ENCODE data around the gene SRP68. TPM values are rescaled to one million over a fixed set of nuclear protein-coding genes. Genes with fewer than 3 reads are reported as not detected.

SRP68 gene
- total RNA-seq, 1 experiment from 2014 or later = 90.7 TPM

GRCh38 chr17:76121932-76122430 lies 49.7 kb upstream of the SRP68 start (continued):
- TF ChIP-seq ZNF512 (CRISPR knock-in tag; IDR thresholded peaks at IDR 0.05; ENCODE audit: borderline replicate concordance) = no peak
- TF ChIP-seq USF2 (CRISPR knock-in tag; IDR thresholded peaks at IDR 0.05) = no peak
- TF ChIP-seq E2F4 (CRISPR knock-in tag; IDR thresholded peaks at IDR 0.05; ENCODE audit: borderline replicate concordance, low read depth) = no peak
- TF ChIP-seq ZNF232 (CRISPR knock-in tag; IDR thresholded peaks at IDR 0.05) = 0 out of 2 replicates have a peak, but pooled peaks have one; percentile 59
- no peak for TF ChIP-seq SP1 (CRISPR knock-in tag; conservative IDR thresholded peaks at IDR 0.05)
- no peak for TF ChIP-seq ZNF281 (CRISPR knock-in tag; IDR thresholded peaks at IDR 0.05)
- TF ChIP-seq KAT7 (CRISPR knock-in tag; IDR thresholded peaks at IDR 0.05; ENCODE audit: borderline replicate concordance) = peak; percentile 60
- TF ChIP-seq AR (CRISPR knock-in tag; IDR thresholded peaks at IDR 0.05) = no peak
- peak; percentile 32; the same call in 1 of the 2 replicates for TF ChIP-seq FOXP1 (CRISPR knock-in tag; IDR thresholded peaks at IDR 0.05; ENCODE audit: borderline replicate concordance)
- no peak for TF ChIP-seq ERG (CRISPR knock-in tag; IDR thresholded peaks at IDR 0.05)
- TF ChIP-seq GTF2I (CRISPR knock-in tag; conservative IDR thresholded peaks at IDR 0.05) = no peak
- TF ChIP-seq ATF3 (CRISPR knock-in tag; conservative IDR thresholded peaks at IDR 0.05) = no peak
- TF ChIP-seq IRF1 (CRISPR knock-in tag; IDR thresholded peaks at IDR 0.05) = no peak
- TF ChIP-seq E2F5 (CRISPR knock-in tag; IDR thresholded peaks at IDR 0.05) = 0 out of 2 replicates have a peak, but pooled peaks have one; percentile 60
- TF ChIP-seq ELF4 (CRISPR knock-in tag; IDR thresholded peaks at IDR 0.05; ENCODE audit: low read depth) = 0 out of 2 replicates have a peak, but pooled peaks have one; percentile 72
- no peak for TF ChIP-seq ZNF219 (CRISPR knock-in tag; IDR thresholded peaks at IDR 0.05; ENCODE audit: borderline replicate concordance)
- no peak for TF ChIP-seq IRF2 (CRISPR knock-in tag; IDR thresholded peaks at IDR 0.05; ENCODE audit: borderline replicate concordance, low read depth)
- no peak for TF ChIP-seq NR3C1 (CRISPR knock-in tag; conservative IDR thresholded peaks at IDR 0.05; ENCODE audit: low read depth)
- TF ChIP-seq FOXK1 (CRISPR knock-in tag; IDR thresholded peaks at IDR 0.05) = peak; percentile 68; the same call in 1 of the 2 replicates
- no peak for TF ChIP-seq USF1 (CRISPR knock-in tag; IDR thresholded peaks at IDR 0.05)
- TF ChIP-seq E2F1 (CRISPR knock-in tag; IDR thresholded peaks at IDR 0.05) = no peak; the same call in 1 of the 2 replicates
